HepG2 (cell line): ENCODE measurements around the gene ENTREP3. TPM values are rescaled to one million over a fixed set of nuclear protein-coding genes. Genes with fewer than 3 reads are reported as not detected.

ENCODE experiments used
- FOXA1 ChIP-seq, 2 experiments: fragments of 450-650 bp in 1 of 2; sonication (generic) in 1 of 2; formaldehyde crosslinking in 1 of 2; IDR thresholded peaks; 2 replicates each; pipeline versions ENCODE4 v1.4.0 to v1.6.1; 2016 to 2020; ENCODE audit warnings: missing genetic modification reagents in 1 of 2
- HNF4G ChIP-seq, 2 experiments: sonication (generic) in 1 of 2; formaldehyde crosslinking in 1 of 2; IDR thresholded peaks; 2 replicates each; pipeline versions ENCODE4 v1.4.0 to v1.6.1; 2011 to 2020; ENCODE audit warnings: borderline replicate concordance in 2 of 2, low read depth in 2 of 2, mild to moderate bottlenecking in 2 of 2, low read length in 1 of 2, missing genetic modification reagents in 1 of 2, moderate library complexity in 1 of 2
- HNRNPK ChIP-seq: fragments of 200-400 bp; formaldehyde crosslinking; IDR thresholded peaks from 2 replicates; pipeline ENCODE4 v1.6.1; 2018; ENCODE audit warnings: low read length, low read depth, moderate library complexity, mild to moderate bottlenecking; ENCODE audit not compliant: poor library complexity, severe bottlenecking
- KDM3A ChIP-seq: IDR thresholded peaks from 2 replicates; pipeline ENCODE4 v1.6.1; 2018; ENCODE audit warnings: low read depth, missing compliant biosample characterization
- MED13 ChIP-seq: sonication (generic); formaldehyde crosslinking; IDR thresholded peaks from 2 replicates; pipeline ENCODE4 v1.5.0; 2020; ENCODE audit warnings: missing genetic modification reagents
- MTA1 ChIP-seq: sonication (generic); formaldehyde crosslinking; IDR thresholded peaks from 2 replicates; pipeline ENCODE4 v1.4.0; 2020; ENCODE audit warnings: missing genetic modification reagents, mild to moderate bottlenecking, borderline replicate concordance
- NAIF1 ChIP-seq: sonication (generic); formaldehyde crosslinking; IDR thresholded peaks from 2 replicates; pipeline ENCODE4 v1.5.0; 2020; ENCODE audit warnings: mild to moderate bottlenecking, missing genetic modification reagents, borderline replicate concordance
- TCF12 ChIP-seq, 2 experiments: fragments of 450-650 bp in 1 of 2; sonication (generic) in 1 of 2; formaldehyde crosslinking in 1 of 2; IDR thresholded peaks; 2 replicates each; pipeline versions ENCODE4 v1.6.1 to v1.8.0; 2017 to 2022; ENCODE audit warnings: antibody characterized with exemption in 1 of 2, mild to moderate bottlenecking in 1 of 2, missing genetic modification reagents in 1 of 2, moderate library complexity in 1 of 2
- ZBTB26 ChIP-seq: IDR thresholded peaks from 2 replicates; pipeline ENCODE4 v1.6.1; 2016; ENCODE audit warnings: missing compliant biosample characterization, missing genetic modification reagents, borderline replicate concordance
- ZNF138 ChIP-seq: sonication (generic); formaldehyde crosslinking; IDR thresholded peaks from 2 replicates; pipeline ENCODE4 v1.5.0; 2020; ENCODE audit warnings: mild to moderate bottlenecking, low read depth, missing genetic modification reagents
- ZNF317 ChIP-seq: sonication (generic); formaldehyde crosslinking; IDR thresholded peaks from 2 replicates; pipeline ENCODE4 v1.5.0; 2020; ENCODE audit warnings: mild to moderate bottlenecking, missing genetic modification reagents
- ZNF446 ChIP-seq: sonication (generic); formaldehyde crosslinking; IDR thresholded peaks from 2 replicates; pipeline ENCODE4 v1.5.0; 2020; ENCODE audit warnings: mild to moderate bottlenecking, missing genetic modification reagents
- ZNF460 ChIP-seq: sonication (generic); formaldehyde crosslinking; IDR thresholded peaks from 2 replicates; pipeline ENCODE4 v1.5.1; 2020; ENCODE audit warnings: missing genetic modification reagents, mild to moderate bottlenecking, borderline replicate concordance
- ZNF589 ChIP-seq: sonication (generic); formaldehyde crosslinking; conservative IDR thresholded peaks from 2 replicates; pipeline ENCODE4 v1.8.0; 2022; ENCODE audit warnings: mild to moderate bottlenecking, moderate library complexity, missing genetic modification reagents
- ZNF710 ChIP-seq: sonication (generic); formaldehyde crosslinking; IDR thresholded peaks from 2 replicates; pipeline ENCODE4 v1.5.0; 2020; ENCODE audit warnings: mild to moderate bottlenecking, missing genetic modification reagents, borderline replicate concordance
- ZNF891 ChIP-seq: sonication (generic); formaldehyde crosslinking; IDR thresholded peaks from 2 replicates; pipeline ENCODE4 v1.5.0; 2020; ENCODE audit warnings: mild to moderate bottlenecking, missing genetic modification reagents
- polyA plus RNA-seq, 8 experiments: library from polyadenylated mRNA; depleted of rRNA in 3 of 8; stranded (reverse) in 7 of 8; unstranded in 1 of 8; fragments of >200 nt; fragmentation: Illumina TruSeq in 4 of 8; extraction: Trizol in 4 of 8; gene quantifications; 2 replicates each; pipeline versions ENCODE4 v1.2.1 to v1.2.3, GENCODE V29; 2011 to 2016; ENCODE audit warnings: low read depth in 4 of 8, missing spikeins in 1 of 8, mixed read lengths in 1 of 8; ENCODE audit not compliant: insufficient read depth in 1 of 8
- total RNA-seq, 5 experiments: library from RNA; depleted of rRNA; stranded (reverse); fragments of >200 nt; fragmentation: Illumina TruSeq; extraction: Trizol; gene quantifications; 2 replicates each; pipeline ENCODE4 v1.2.3, GENCODE V29; 2016; ENCODE audit warnings: low read depth in 1 of 5

ENTREP3 gene
- total and polyA plus RNA-seq, 2 of the 13 experiments (the other 11 are each of a cell fraction or from before 2014, with no cell fraction given) = 4.1 to 9.9 TPM

DNA sequence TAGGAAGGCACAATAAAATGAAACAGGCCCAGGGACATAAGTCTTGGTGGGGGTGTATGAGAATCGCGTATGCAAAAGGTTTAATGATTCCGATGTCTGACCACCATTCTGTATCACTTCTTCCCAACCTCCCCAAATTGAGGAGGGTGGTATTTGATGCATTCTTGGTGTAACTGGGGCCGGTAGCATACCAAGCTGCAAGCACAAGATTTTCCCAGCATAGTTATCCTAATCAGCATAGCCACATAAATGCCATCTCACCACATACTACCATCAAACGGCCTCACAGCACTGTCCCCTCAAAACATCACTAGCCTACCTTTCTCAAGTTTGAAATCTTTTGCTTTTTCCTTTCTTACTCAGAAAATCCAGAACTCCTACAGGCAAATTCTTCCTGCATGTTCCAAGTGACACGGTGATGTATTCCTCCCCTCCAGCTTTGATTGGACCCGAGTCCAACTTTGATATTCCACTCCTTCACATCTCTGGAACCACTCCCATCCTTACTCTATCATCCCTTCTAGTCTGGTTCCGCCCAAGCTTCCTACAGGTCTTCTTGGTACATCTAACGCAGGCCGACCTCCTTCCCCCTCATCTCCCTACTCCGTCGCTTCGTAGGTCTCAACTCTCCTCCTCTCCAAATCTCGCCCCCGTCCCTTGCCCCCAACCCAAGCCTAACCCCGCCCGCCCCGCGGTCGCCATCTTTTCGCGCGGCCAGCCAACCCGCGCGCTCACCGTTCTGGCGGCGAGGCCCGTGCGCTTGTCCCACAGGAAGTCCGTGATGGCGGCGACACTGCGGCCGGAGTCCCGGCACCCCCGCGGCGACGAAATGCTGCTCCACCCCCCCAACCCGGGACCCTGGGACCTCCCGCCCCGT, 17.4 kb upstream of the ENTREP3 start (continued):
- TF ChIP-seq ZNF317 (CRISPR knock-in tag) = 0 out of 2 replicates have a peak, but pooled peaks have one; percentile 15
- TF ChIP-seq ZNF710 = 0 out of 2 replicates have a peak, but pooled peaks have one; percentile 30
- no peak for TF ChIP-seq MTA1 (CRISPR knock-in tag)
- no peak for TF ChIP-seq ZBTB26
- TF ChIP-seq FOXA1 (IDR thresholded peaks at IDR 0.05) = no peak
- no peak for TF ChIP-seq FOXA1 (CRISPR knock-in tag; IDR thresholded peaks at IDR 0.05)
- TF ChIP-seq TCF12 (IDR thresholded peaks at IDR 0.05) = no peak
- TF ChIP-seq TCF12 (CRISPR knock-in tag; IDR thresholded peaks at IDR 0.05) = peak; percentile 70; the same call in 1 of the 2 replicates
- no peak for TF ChIP-seq ZNF460 (CRISPR knock-in tag)
- no peak for TF ChIP-seq HNF4G (IDR thresholded peaks at IDR 0.05; ENCODE audit: borderline replicate concordance, low read depth, low read length)
- no peak for TF ChIP-seq HNF4G (CRISPR knock-in tag; IDR thresholded peaks at IDR 0.05; ENCODE audit: borderline replicate concordance, low read depth)
- no peak for TF ChIP-seq NAIF1 (CRISPR knock-in tag)
- TF ChIP-seq ZNF589 (CRISPR knock-in tag) = peak; percentile 77; the same call in 1 of the 2 replicates
- TF ChIP-seq ZNF138 (CRISPR knock-in tag) = no peak
- TF ChIP-seq HNRNPK = peak; percentile 82
- TF ChIP-seq KDM3A = 0 out of 2 replicates have a peak, but pooled peaks have one; percentile 32
- TF ChIP-seq MED13 (CRISPR knock-in tag) = 0 out of 2 replicates have a peak, but pooled peaks have one; percentile 27
- no peak for TF ChIP-seq ZNF891 (CRISPR knock-in tag)
- no peak for TF ChIP-seq ZNF446
